Measurements from ENCODE around the gene PIMREG. TPM values are rescaled to one million over a fixed set of nuclear protein-coding genes. Genes with fewer than 3 reads are reported as not detected.

PIMREG gene
- total RNA-seq, 1 donor from 2014 or later: 10.4 TPM

DNA sequence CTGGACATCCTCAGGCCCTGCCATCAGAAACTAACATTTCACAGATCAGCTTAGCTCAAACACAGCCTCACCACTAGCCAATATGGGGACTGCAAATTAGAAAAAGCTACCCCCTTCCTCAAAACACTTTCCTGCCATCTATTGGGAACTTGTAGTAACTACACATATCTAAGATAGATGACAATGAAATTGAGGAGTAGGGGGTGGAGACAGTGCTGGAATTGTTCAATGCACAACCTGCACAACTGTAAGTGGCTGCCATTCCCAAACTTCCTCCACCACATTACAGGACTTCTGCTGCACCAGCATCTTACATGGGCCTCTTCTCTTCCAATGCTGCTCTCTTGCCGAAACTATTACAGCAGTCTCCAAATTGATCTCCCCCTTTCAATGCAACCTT lies 31.2 kb upstream of the PIMREG start:
- DNase-seq (ENCODE audit: low read depth): no peak
- no peaks in the 10 kb centered on the region for H3K36me3 ChIP-seq (ENCODE audit: control insufficient read depth, insufficient read depth, low read length)
- no peak overlapping the region for H3K4me3 ChIP-seq (ENCODE audit: low read depth, low read length)
- TF ChIP-seq, protein P1, sequence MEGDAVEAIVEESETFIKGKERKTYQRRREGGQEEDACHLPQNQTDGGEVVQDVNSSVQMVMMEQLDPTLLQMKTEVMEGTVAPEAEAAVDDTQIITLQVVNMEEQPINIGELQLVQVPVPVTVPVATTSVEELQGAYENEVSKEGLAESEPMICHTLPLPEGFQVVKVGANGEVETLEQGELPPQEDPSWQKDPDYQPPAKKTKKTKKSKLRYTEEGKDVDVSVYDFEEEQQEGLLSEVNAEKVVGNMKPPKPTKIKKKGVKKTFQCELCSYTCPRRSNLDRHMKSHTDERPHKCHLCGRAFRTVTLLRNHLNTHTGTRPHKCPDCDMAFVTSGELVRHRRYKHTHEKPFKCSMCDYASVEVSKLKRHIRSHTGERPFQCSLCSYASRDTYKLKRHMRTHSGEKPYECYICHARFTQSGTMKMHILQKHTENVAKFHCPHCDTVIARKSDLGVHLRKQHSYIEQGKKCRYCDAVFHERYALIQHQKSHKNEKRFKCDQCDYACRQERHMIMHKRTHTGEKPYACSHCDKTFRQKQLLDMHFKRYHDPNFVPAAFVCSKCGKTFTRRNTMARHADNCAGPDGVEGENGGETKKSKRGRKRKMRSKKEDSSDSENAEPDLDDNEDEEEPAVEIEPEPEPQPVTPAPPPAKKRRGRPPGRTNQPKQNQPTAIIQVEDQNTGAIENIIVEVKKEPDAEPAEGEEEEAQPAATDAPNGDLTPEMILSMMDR (IDR thresholded peaks at IDR 0.05; ENCODE audit: insufficient read depth, low read length, poor library complexity, severe bottlenecking): peak; percentile 46
- H3K27me3 ChIP-seq (ENCODE audit: control insufficient read depth, insufficient read depth, low read length): no peaks in the 10 kb centered on the region

DNA sequence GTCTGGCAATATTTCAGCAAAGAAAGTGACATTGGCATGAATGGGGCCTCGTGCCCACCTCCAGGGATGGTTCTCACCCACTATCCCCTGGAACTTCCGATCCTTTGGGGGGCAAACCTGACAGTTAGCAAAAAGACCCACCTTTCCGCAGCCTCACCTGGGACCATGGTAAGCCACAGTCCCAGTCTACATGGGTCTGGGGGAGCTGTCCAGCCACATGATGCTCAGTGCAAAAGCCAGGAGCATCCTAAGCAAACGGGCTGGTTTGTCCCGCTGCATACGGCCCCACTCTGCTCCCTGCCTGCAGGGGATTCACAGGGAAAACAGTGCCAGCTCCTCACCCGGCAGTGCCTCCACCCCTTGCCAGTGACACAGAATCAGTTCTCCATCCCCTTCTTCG lies 28.6 kb upstream of the PIMREG start:
- TF ChIP-seq, protein P1 (IDR thresholded peaks at IDR 0.05; ENCODE audit: insufficient read depth, low read length, poor library complexity, severe bottlenecking): no peak
- no peak for DNase-seq (ENCODE audit: low read depth)
- H3K4me3 ChIP-seq (ENCODE audit: low read depth, low read length): no peak overlapping the region
- H3K27me3 ChIP-seq (ENCODE audit: control insufficient read depth, insufficient read depth, low read length): peaks cover 4% of the 10 kb centered on the region
- H3K36me3 ChIP-seq (ENCODE audit: control insufficient read depth, insufficient read depth, low read length): no peaks in the 10 kb centered on the region

DNA sequence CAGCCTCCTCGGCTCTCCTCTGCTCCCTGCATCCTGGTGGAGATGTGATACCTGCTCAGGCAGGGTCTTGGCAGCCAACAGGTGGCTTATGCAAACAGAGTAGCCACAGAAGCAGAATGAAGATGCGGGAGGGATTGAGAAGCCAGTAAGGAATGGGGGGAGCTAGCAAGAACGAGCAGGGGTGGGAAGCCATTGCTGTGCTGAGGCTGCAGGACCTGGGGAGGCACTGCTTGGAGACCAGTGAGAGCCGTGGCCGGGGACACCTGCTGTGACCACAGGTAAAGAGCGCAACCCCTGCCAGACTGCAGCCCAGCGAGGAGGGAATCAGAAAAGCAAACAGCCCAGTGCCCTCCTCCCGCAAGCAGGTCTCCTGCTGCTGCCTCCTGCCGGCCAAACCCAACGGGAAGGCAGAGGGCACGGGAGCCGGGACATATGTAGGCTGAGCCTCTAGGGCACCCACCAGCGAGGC lies 24.0 kb upstream of the PIMREG start:
- TF ChIP-seq, protein P1 (IDR thresholded peaks at IDR 0.05; ENCODE audit: insufficient read depth, low read length, poor library complexity, severe bottlenecking): peak; percentile 60
- DNase-seq (ENCODE audit: low read depth): no peak
- Histone ChIP-seq H3K4me3 (ENCODE audit: low read depth, low read length) (no peak overlapping the region), H3K36me3 (ENCODE audit: control insufficient read depth, insufficient read depth, low read length) (no peaks in the 10 kb centered on the region), H3K27me3 (ENCODE audit: control insufficient read depth, insufficient read depth, low read length) (peaks cover 9% of the 10 kb centered on the region)

DNA sequence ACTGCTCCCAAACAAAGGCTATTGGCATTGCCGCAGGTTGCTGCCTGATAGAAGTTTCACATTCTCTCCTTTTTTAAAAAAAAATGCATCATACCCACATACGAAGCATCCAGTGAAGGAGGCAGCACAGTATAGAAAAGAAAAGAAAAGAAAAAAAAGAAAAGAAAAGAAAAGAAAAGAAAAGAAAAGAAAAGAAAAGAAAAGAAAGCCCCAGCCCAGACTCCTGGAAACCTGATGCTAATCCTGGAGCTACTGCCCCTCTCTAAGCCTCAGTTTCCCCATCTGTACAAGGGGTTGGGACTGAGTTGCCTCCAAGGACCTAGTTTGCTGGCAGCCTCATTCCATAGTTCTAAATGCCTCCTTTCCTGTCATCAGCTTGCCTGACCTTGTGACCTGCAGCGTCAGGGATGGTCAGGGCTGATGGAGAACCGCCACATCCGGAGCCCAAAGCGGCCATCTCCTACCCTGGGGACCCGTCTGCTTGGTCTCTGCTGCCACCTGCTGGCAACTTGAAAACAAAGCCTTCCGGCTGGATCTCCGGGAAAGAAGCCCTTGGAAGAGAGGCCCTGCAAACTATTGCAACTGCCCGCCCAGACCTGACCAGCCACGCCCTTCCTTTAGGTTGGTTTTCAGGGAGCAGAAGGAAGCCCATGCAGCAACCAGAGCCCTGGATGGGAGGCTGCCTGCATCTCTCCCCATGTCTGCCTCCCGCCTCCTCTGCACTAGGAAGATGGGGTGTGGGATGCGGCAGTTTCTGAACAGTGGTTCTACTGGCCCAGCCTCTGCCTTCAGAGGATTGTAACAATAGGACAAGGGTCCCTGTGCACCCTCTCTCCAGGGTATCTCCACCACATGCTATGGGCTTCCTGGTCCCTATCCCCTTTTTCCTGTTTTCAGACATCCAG lies 22.3 kb upstream of the PIMREG start:
- Histone ChIP-seq H3K36me3 (ENCODE audit: control insufficient read depth, insufficient read depth, low read length) (no peaks in the 10 kb centered on the region), H3K27me3 (ENCODE audit: control insufficient read depth, insufficient read depth, low read length) (peaks cover 9% of the 10 kb centered on the region), H3K4me3 (ENCODE audit: low read depth, low read length) (no peak overlapping the region)
- DNase-seq (ENCODE audit: low read depth): no peak
- TF ChIP-seq, protein P1 (IDR thresholded peaks at IDR 0.05; ENCODE audit: insufficient read depth, low read length, poor library complexity, severe bottlenecking): peak; percentile 85

DNA sequence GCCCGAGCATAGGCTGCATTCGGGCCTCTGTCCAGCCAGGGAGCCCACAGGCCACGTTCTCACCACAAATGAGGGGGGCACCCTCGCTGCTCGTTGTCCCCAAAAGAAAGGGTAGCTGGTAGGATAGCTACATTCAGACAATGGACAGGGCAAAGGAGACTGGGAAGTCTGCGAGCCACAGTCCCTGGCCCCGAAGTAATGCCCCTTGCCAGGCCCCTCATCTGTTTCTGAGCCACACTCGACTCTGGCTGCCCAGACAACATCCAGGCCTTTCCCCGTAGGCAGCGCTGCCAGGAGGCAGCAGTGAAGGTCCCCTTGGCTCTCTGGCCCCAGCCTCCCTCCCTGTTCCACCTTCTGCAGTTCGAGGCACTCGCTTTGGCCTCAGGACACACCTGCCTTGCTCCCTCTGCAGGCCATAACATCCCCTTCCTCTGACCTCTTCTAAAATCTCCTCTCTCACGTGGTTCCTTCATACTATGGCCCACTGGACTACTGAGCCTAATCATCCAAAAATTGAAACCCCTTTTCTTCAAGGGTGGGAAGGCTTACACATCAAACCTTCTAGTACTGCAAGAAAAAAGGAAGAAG lies 21.5 kb upstream of the PIMREG start:
- TF ChIP-seq, protein P1 (IDR thresholded peaks at IDR 0.05; ENCODE audit: insufficient read depth, low read length, poor library complexity, severe bottlenecking): no peak
- H3K4me3 ChIP-seq (ENCODE audit: low read depth, low read length): no peak overlapping the region

More for the DNA sequence above, 21.5 kb upstream of the PIMREG start:
- Histone ChIP-seq H3K27me3 (ENCODE audit: control insufficient read depth, insufficient read depth, low read length) (peaks cover 9% of the 10 kb centered on the region), H3K36me3 (ENCODE audit: control insufficient read depth, insufficient read depth, low read length) (no peaks in the 10 kb centered on the region)
- no peak for DNase-seq (ENCODE audit: low read depth)
